ENCODE data around the gene ATP10B.

DNA sequence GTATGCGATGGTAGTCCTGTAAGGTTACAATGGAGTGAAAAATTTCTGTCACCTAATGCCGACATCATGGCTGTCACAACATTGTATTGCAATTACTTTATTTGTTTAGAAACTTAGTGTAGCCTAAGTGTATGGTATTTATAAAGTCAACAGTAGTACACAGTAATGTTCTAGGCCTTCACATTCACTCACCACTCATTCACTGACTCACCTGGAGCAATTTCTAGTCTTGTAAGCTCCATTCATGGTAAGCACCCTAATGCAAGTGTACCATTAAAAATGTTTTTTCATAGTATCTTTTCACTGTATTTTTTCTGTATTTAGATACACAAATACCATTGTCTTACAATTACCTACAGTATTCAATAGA is 58.5 kb downstream of the ATP10B start:
- TF ChIP-seq, protein P1, sequence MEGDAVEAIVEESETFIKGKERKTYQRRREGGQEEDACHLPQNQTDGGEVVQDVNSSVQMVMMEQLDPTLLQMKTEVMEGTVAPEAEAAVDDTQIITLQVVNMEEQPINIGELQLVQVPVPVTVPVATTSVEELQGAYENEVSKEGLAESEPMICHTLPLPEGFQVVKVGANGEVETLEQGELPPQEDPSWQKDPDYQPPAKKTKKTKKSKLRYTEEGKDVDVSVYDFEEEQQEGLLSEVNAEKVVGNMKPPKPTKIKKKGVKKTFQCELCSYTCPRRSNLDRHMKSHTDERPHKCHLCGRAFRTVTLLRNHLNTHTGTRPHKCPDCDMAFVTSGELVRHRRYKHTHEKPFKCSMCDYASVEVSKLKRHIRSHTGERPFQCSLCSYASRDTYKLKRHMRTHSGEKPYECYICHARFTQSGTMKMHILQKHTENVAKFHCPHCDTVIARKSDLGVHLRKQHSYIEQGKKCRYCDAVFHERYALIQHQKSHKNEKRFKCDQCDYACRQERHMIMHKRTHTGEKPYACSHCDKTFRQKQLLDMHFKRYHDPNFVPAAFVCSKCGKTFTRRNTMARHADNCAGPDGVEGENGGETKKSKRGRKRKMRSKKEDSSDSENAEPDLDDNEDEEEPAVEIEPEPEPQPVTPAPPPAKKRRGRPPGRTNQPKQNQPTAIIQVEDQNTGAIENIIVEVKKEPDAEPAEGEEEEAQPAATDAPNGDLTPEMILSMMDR (tag by site-specific recombination; IDR thresholded peaks at IDR 0.05) = no peak
- no peak for TF ChIP-seq ZNF391 (tag by site-specific recombination; IDR thresholded peaks at IDR 0.05; ENCODE audit: borderline replicate concordance, low read depth)
- no peak for TF ChIP-seq ZNF133 (tag by site-specific recombination; IDR thresholded peaks at IDR 0.05)
- TF ChIP-seq ATF2 (tag by site-specific recombination; IDR thresholded peaks at IDR 0.05; ENCODE audit: low read depth) = no peak
- no peak for TF ChIP-seq ZSCAN4 (tag by site-specific recombination; IDR thresholded peaks at IDR 0.05)
- TF ChIP-seq ZBTB48 (tag by site-specific recombination; IDR thresholded peaks at IDR 0.05) = no peak
- TF ChIP-seq YY1 (tag by site-specific recombination; IDR thresholded peaks at IDR 0.05) = no peak
- TF ChIP-seq ZSCAN23 (tag by site-specific recombination; IDR thresholded peaks at IDR 0.05) = no peak
- TF ChIP-seq ZNF223 (tag by site-specific recombination; IDR thresholded peaks at IDR 0.05) = no peak

All from HEK293 (cell line).